Heart left ventricle (tissue), 16 donors: Measurements from ENCODE around the gene SUCLG1. TPM values are rescaled to one million over a fixed set of nuclear protein-coding genes. Genes with fewer than 3 reads are reported as not detected.

Source experiments
- ATAC-seq, 4 donors: fragments of 200-7000 bp; cut with Tn5 transposase; one replicate each; pipeline ENCODE4 v1.9.1; 2020 to 2022; ENCODE audit warnings: moderate library complexity in 4 of 4, mild to moderate bottlenecking in 3 of 4, moderate number of reproducible peaks in 1 of 4
- DNase-seq, 5 donors: peaks; one replicate each; pipeline ENCODE4 v3.0.0-alpha.2; 2020
- H3K27ac ChIP-seq, 12 donors: fragments of 200-600 bp; sonication (generic) in 4 of 12; one replicate each; pipeline versions ENCODE4 v1.5.0 to v1.8.0; 2016 to 2022; ENCODE audit warnings: mild to moderate bottlenecking in 2 of 12
- H3K27me3 ChIP-seq, 9 donors: fragments of 200-600 bp; sonication (generic) in 2 of 9; one replicate each; pipeline versions ENCODE4 v1.5.1 to v1.8.0; 2016 to 2022; ENCODE audit warnings: mild to moderate bottlenecking in 3 of 9
- H3K36me3 ChIP-seq, 9 donors: fragments of 200-600 bp; sonication (generic) in 2 of 9; one replicate each; pipeline versions ENCODE4 v1.5.0 to v1.8.0; 2018 to 2022; ENCODE audit warnings: mild to moderate bottlenecking in 2 of 9
- H3K4me1 ChIP-seq, 12 donors: fragments of 200-600 bp; sonication (generic) in 4 of 12; one replicate each; pipeline versions ENCODE4 v1.5.0 to v1.8.0; 2016 to 2022; ENCODE audit warnings: mild to moderate bottlenecking in 3 of 12
- H3K4me3 ChIP-seq, 12 donors: fragments of 200-600 bp; sonication (generic) in 4 of 12; one replicate each; pipeline versions ENCODE4 v1.5.0 to v1.8.0; 2017 to 2022; ENCODE audit warnings: mild to moderate bottlenecking in 9 of 12, moderate library complexity in 4 of 12
- H3K9me3 ChIP-seq, 12 donors: fragments of 200-600 bp; sonication (generic) in 4 of 12; one replicate each; pipeline versions ENCODE4 v1.5.0 to v1.8.0; 2016 to 2022; ENCODE audit warnings: mild to moderate bottlenecking in 1 of 12
- CTCF ChIP-seq, 12 donors: fragments of 200-600 bp; sonication (generic) in 4 of 12; IDR thresholded peaks; one replicate each; pipeline versions ENCODE4 v1.5.0 to v1.8.0; 2018 to 2022; ENCODE audit warnings: antibody characterized with exemption in 12 of 12, mild to moderate bottlenecking in 5 of 12
- POLR2A ChIP-seq, 2 donors: fragments of 450-650 bp; IDR thresholded peaks; one replicate each; pipeline ENCODE4 v1.6.1; 2017; ENCODE audit warnings: antibody characterized with exemption in 2 of 2, mild to moderate bottlenecking in 2 of 2, moderate library complexity in 2 of 2
- WGBS, 4 donors: extraction: QIAGEN DNeasy Blood & Tissue Kit in 2 of 4; methylation state at CpG; one replicate each; pipeline versions ENCODE4 v1.1.5 to v1.1.7; 2013 to 2018; 5-methylcytosine and 5-hydroxymethylcytosine counted together
- intact Hi-C, 10 donors: fragments of 100-400 bp; cut with DNase I; formaldehyde crosslinking; loops; one replicate each; pipeline versions ENCODE4 v1.11.1 to v1.14.2; 2022
- polyA plus RNA-seq, 2 donors: library from polyadenylated mRNA; stranded (reverse); fragments of 200-250 nt; gene quantifications; one replicate each; pipeline ENCODE4 v1.2.3, GENCODE V29; 2013
- total RNA-seq, 9 donors: library from RNA; depleted of rRNA in 2 of 9; stranded (reverse); fragments of >200 nt in 2 of 9; fragmentation: NEBNext Ultra II Directional in 3 of 9; extraction: Animal tissue kit (Norgen Biotek cat#: 25700) in 3 of 9; gene quantifications; one replicate each; pipeline versions ENCODE4 v1.1.0 to v1.2.4, GENCODE V29; 2016 to 2023
- donor health status: ischemic (EF 13 %, LVEDD 7.1; RV severe dilation, severe dysfunction).
- donor health status: healthy with polysubstance abuse.
- donor health status: DM: no; HTN: yes; CAD: no.
- donor health status: DM: no; HTN: no; CAD: no.
- donor health status: ischemic (EF 25% LVEDD 6.9; RV normal size, moderate dysfunction).
- donor health status: ischemic (EF 25% LVEDD 5.7; RV mildly dilated, moderate dysfunction).
- donor health status: healthy.
- donor health status: DM: yes; HTN: yes; CAD: no.
- donor health status: ischemic (EF 35%, LVEDD 5.7; RV mildly dilated, moderate dysfunction).
- donor health status: nonischemic (EF 11% LVEDD 7.7; RV severe dilation, severe dysfunction).
- donor health status: DM: yes; HTN: yes; CAD: no.
- donor health status: PGD.
- donor health status: ischemic (EF 29% LVEDD 5.4; RV normal size, mild dysfunction).
- donor health status: nonischemic (EF 23%, LVEDD 6.1; RV moderate dilation, normal function).

Gene SUCLG1
- total and polyA plus RNA-seq, 11 donors, result 184 to 348 (median 258) TPM

- ATAC-seq (no peak), DNase-seq (no peak)
- intact Hi-C loops, result no loop called here
- Histone ChIP-seq H3K9me3 (no peaks in the 10 kb centered on the region), H3K36me3 (peaks cover 0 to 55% (median 37%) of the 10 kb centered on the region in 9 donors), H3K27me3 (no peaks in the 10 kb centered on the region), H3K27ac (no peak overlapping the region), H3K4me1 (peaks cover 0 to 52% (median 28%) of the 10 kb centered on the region in 12 donors), H3K4me3 (no peak overlapping the region)
- TF ChIP-seq CTCF (IDR thresholded peaks at IDR 0.05) (no peak), POLR2A (IDR thresholded peaks at IDR 0.05) (no peak)
- 75 to 90% (median 82%) methylated on average over 3 of the region's 3 CpGs for WGBS, 4 donors
Observed at GRCh38 chr2:84449055-84449454, 10.0 kb downstream of the SUCLG1 start.

- DNase-seq (no peak), ATAC-seq (no peak)
- TF ChIP-seq POLR2A (IDR thresholded peaks at IDR 0.05) (no peak), CTCF (IDR thresholded peaks at IDR 0.05) (no peak)
- Histone ChIP-seq H3K27me3 (no peaks in the 10 kb centered on the region), H3K4me1 (peaks cover 0 to 8% (median 0%) of the 10 kb centered on the region in 12 donors), H3K27ac (no peak overlapping the region), H3K36me3 (peaks cover 0 to 100% (median 85%) of the 10 kb centered on the region in 9 donors), H3K4me3 (no peak overlapping the region), H3K9me3 (no peaks in the 10 kb centered on the region)
- intact Hi-C loops, result loop anchor here in 1 of 10 donors (1.0 kb wide), 1 partner anchor 13 kb away; no protein-coding TSS in a partner anchor
Observed at GRCh38 chr2:84443477-84443876, 15.6 kb downstream of the SUCLG1 start.

- ATAC-seq (no peak), DNase-seq (no peak)
- 73 to 78% (median 76%) methylated on average over 3 of the region's 3 CpGs for WGBS, 4 donors
- no peak for TF ChIP-seq POLR2A (IDR thresholded peaks at IDR 0.05)
- TF ChIP-seq CTCF (IDR thresholded peaks at IDR 0.05), result no peak
- H3K27ac ChIP-seq, result no peak overlapping the region
- intact Hi-C loops, result loop anchor here in 1 of 10 donors (1.0 kb wide), 1 partner anchor 13 kb away; no protein-coding TSS in a partner anchor
- H3K4me3 ChIP-seq, result no peak overlapping the region
- peaks cover 0 to 100% (median 91%) of the 10 kb centered on the region in 9 donors for H3K36me3 ChIP-seq
- peaks cover 0 to 8% (median 0%) of the 10 kb centered on the region in 12 donors for H3K4me1 ChIP-seq
- no peaks in the 10 kb centered on the region for H3K9me3 ChIP-seq
- H3K27me3 ChIP-seq, result no peaks in the 10 kb centered on the region
Observed at GRCh38 chr2:84442888-84443287, 16.2 kb downstream of the SUCLG1 start.

GRCh38 chr2:84441505-84441904 is 17.6 kb downstream of the SUCLG1 start:
- DNase-seq (no peak), ATAC-seq (no peak)
- Histone ChIP-seq H3K36me3 (peaks cover 0 to 99% (median 92%) of the 10 kb centered on the region in 9 donors), H3K4me3 (no peak overlapping the region), H3K4me1 (peaks cover 0 to 14% (median 2%) of the 10 kb centered on the region in 12 donors), H3K27ac (no peak overlapping the region), H3K9me3 (no peaks in the 10 kb centered on the region), H3K27me3 (no peaks in the 10 kb centered on the region)
- TF ChIP-seq POLR2A (IDR thresholded peaks at IDR 0.05), result no peak
- TF ChIP-seq CTCF (IDR thresholded peaks at IDR 0.05), result no peak
- WGBS, 4 donors, result 53 to 67% (median 60%) methylated on average over 1 of the region's 1 CpG
- intact Hi-C loops, result no loop called here
